Measurements from ENCODE around the gene SLC16A14.

SLC16A14 gene

GRCh38 chr2:230068016-230068650 lies 591 bp downstream of the SLC16A14 start:
- H3K4me1 ChIP-seq (ENCODE audit: control insufficient read depth, insufficient read depth, low read length) = peaks cover 6% of the 10 kb centered on the region
- H3K27me3 ChIP-seq (ENCODE audit: control insufficient read depth, insufficient read depth, low read length) = peaks cover 19% of the 10 kb centered on the region
- no peaks in the 10 kb centered on the region for H3K36me3 ChIP-seq (ENCODE audit: control insufficient read depth, insufficient read depth, low read length)
- no peaks in the 10 kb centered on the region for H3K9me3 ChIP-seq (ENCODE audit: control insufficient read depth, low read length)
- H3K9ac ChIP-seq (ENCODE audit: low read length) = peak overlapping the region; percentile 62
- peak overlapping the region; percentile 51 for H3K4me3 ChIP-seq (ENCODE audit: low read length)

- Histone ChIP-seq H3K4me1 (ENCODE audit: control insufficient read depth, insufficient read depth, low read length) (no peaks in the 10 kb centered on the region), H3K36me3 (ENCODE audit: control insufficient read depth, insufficient read depth, low read length) (no peaks in the 10 kb centered on the region), H3K9ac (ENCODE audit: low read length) (no peak overlapping the region), H3K27me3 (ENCODE audit: control insufficient read depth, insufficient read depth, low read length) (no peaks in the 10 kb centered on the region), H3K9me3 (ENCODE audit: control insufficient read depth, low read length) (no peaks in the 10 kb centered on the region), H3K4me3 (ENCODE audit: low read length) (no peak overlapping the region)
These were observed 7.9 kb downstream of the SLC16A14 start for GRCh38 chr2:230060672-230061293.

- Histone ChIP-seq H3K9ac (ENCODE audit: low read length) (no peak overlapping the region), H3K4me3 (ENCODE audit: low read length) (no peak overlapping the region), H3K4me1 (ENCODE audit: control insufficient read depth, insufficient read depth, low read length) (peaks cover 6% of the 10 kb centered on the region), H3K9me3 (ENCODE audit: control insufficient read depth, low read length) (no peaks in the 10 kb centered on the region), H3K27me3 (ENCODE audit: control insufficient read depth, insufficient read depth, low read length) (no peaks in the 10 kb centered on the region), H3K36me3 (ENCODE audit: control insufficient read depth, insufficient read depth, low read length) (no peaks in the 10 kb centered on the region)
These were observed 14.8 kb downstream of the SLC16A14 start for GRCh38 chr2:230053753-230054478.

- no peak overlapping the region for H3K4me3 ChIP-seq (ENCODE audit: low read length)
- H3K27me3 ChIP-seq (ENCODE audit: control insufficient read depth, insufficient read depth, low read length) = no peaks in the 10 kb centered on the region
- H3K9ac ChIP-seq (ENCODE audit: low read length) = no peak overlapping the region
- H3K9me3 ChIP-seq (ENCODE audit: control insufficient read depth, low read length) = no peaks in the 10 kb centered on the region
- H3K36me3 ChIP-seq (ENCODE audit: control insufficient read depth, insufficient read depth, low read length) = no peaks in the 10 kb centered on the region
- H3K4me1 ChIP-seq (ENCODE audit: control insufficient read depth, insufficient read depth, low read length) = peaks cover 6% of the 10 kb centered on the region
These were observed 16.4 kb downstream of the SLC16A14 start for GRCh38 chr2:230052299-230052698.

- H3K27me3 ChIP-seq (ENCODE audit: control insufficient read depth, insufficient read depth, low read length) = no peaks in the 10 kb centered on the region
- no peaks in the 10 kb centered on the region for H3K36me3 ChIP-seq (ENCODE audit: control insufficient read depth, insufficient read depth, low read length)
- no peaks in the 10 kb centered on the region for H3K9me3 ChIP-seq (ENCODE audit: control insufficient read depth, low read length)
- H3K4me3 ChIP-seq (ENCODE audit: low read length) = no peak overlapping the region
- H3K9ac ChIP-seq (ENCODE audit: low read length) = no peak overlapping the region
- peaks cover 6% of the 10 kb centered on the region for H3K4me1 ChIP-seq (ENCODE audit: control insufficient read depth, insufficient read depth, low read length)
These were observed 18.6 kb downstream of the SLC16A14 start for GRCh38 chr2:230050136-230050535.

GRCh38 chr2:230048010-230048671 lies 20.6 kb downstream of the SLC16A14 start:
- H3K4me1 ChIP-seq (ENCODE audit: control insufficient read depth, insufficient read depth, low read length) = no peaks in the 10 kb centered on the region
- H3K9ac ChIP-seq (ENCODE audit: low read length) = no peak overlapping the region
- no peaks in the 10 kb centered on the region for H3K36me3 ChIP-seq (ENCODE audit: control insufficient read depth, insufficient read depth, low read length)
- H3K9me3 ChIP-seq (ENCODE audit: control insufficient read depth, low read length) = no peaks in the 10 kb centered on the region
- H3K27me3 ChIP-seq (ENCODE audit: control insufficient read depth, insufficient read depth, low read length) = no peaks in the 10 kb centered on the region
- no peak overlapping the region for H3K4me3 ChIP-seq (ENCODE audit: low read length)

GRCh38 chr2:230046491-230046890 lies 22.2 kb downstream of the SLC16A14 start:
- H3K4me3 ChIP-seq (ENCODE audit: low read length) = no peak overlapping the region

GRCh38 chr2:230043461-230043860 lies 25.3 kb downstream of the SLC16A14 start:
- Histone ChIP-seq H3K4me3 (ENCODE audit: low read length) (no peak overlapping the region), H3K9me3 (ENCODE audit: control insufficient read depth, low read length) (no peaks in the 10 kb centered on the region), H3K9ac (ENCODE audit: low read length) (no peak overlapping the region), H3K4me1 (ENCODE audit: control insufficient read depth, insufficient read depth, low read length) (no peaks in the 10 kb centered on the region), H3K36me3 (ENCODE audit: control insufficient read depth, insufficient read depth, low read length) (no peaks in the 10 kb centered on the region), H3K27me3 (ENCODE audit: control insufficient read depth, insufficient read depth, low read length) (no peaks in the 10 kb centered on the region)

More at GRCh38 chr2:230046491-230046890, 22.2 kb downstream of the SLC16A14 start:
- no peaks in the 10 kb centered on the region for H3K36me3 ChIP-seq (ENCODE audit: control insufficient read depth, insufficient read depth, low read length)
- no peak overlapping the region for H3K9ac ChIP-seq (ENCODE audit: low read length)
- no peaks in the 10 kb centered on the region for H3K27me3 ChIP-seq (ENCODE audit: control insufficient read depth, insufficient read depth, low read length)
- H3K4me1 ChIP-seq (ENCODE audit: control insufficient read depth, insufficient read depth, low read length) = no peaks in the 10 kb centered on the region
- no peaks in the 10 kb centered on the region for H3K9me3 ChIP-seq (ENCODE audit: control insufficient read depth, low read length)

- no peak overlapping the region for H3K9ac ChIP-seq (ENCODE audit: low read length)
- H3K4me1 ChIP-seq (ENCODE audit: control insufficient read depth, insufficient read depth, low read length) = no peaks in the 10 kb centered on the region
- H3K36me3 ChIP-seq (ENCODE audit: control insufficient read depth, insufficient read depth, low read length) = no peaks in the 10 kb centered on the region
- H3K4me3 ChIP-seq (ENCODE audit: low read length) = no peak overlapping the region
- H3K9me3 ChIP-seq (ENCODE audit: control insufficient read depth, low read length) = no peaks in the 10 kb centered on the region
- H3K27me3 ChIP-seq (ENCODE audit: control insufficient read depth, insufficient read depth, low read length) = no peaks in the 10 kb centered on the region
These were observed 25.7 kb downstream of the SLC16A14 start for GRCh38 chr2:230043025-230043424.

GRCh38 chr2:230042195-230042594 lies 26.5 kb downstream of the SLC16A14 start:
- Histone ChIP-seq H3K4me3 (ENCODE audit: low read length) (no peak overlapping the region), H3K9ac (ENCODE audit: low read length) (no peak overlapping the region), H3K9me3 (ENCODE audit: control insufficient read depth, low read length) (no peaks in the 10 kb centered on the region), H3K36me3 (ENCODE audit: control insufficient read depth, insufficient read depth, low read length) (no peaks in the 10 kb centered on the region), H3K27me3 (ENCODE audit: control insufficient read depth, insufficient read depth, low read length) (no peaks in the 10 kb centered on the region), H3K4me1 (ENCODE audit: control insufficient read depth, insufficient read depth, low read length) (no peaks in the 10 kb centered on the region)

GRCh38 chr2:230023313-230023712 lies 45.4 kb downstream of the SLC16A14 start:
- Histone ChIP-seq H3K4me1 (ENCODE audit: control insufficient read depth, insufficient read depth, low read length) (no peaks in the 10 kb centered on the region), H3K4me3 (ENCODE audit: low read length) (no peak overlapping the region), H3K36me3 (ENCODE audit: control insufficient read depth, insufficient read depth, low read length) (no peaks in the 10 kb centered on the region), H3K9me3 (ENCODE audit: control insufficient read depth, low read length) (no peaks in the 10 kb centered on the region), H3K27me3 (ENCODE audit: control insufficient read depth, insufficient read depth, low read length) (no peaks in the 10 kb centered on the region), H3K9ac (ENCODE audit: low read length) (no peak overlapping the region)

- H3K4me3 ChIP-seq (ENCODE audit: low read length) = no peak overlapping the region
- no peak overlapping the region for H3K9ac ChIP-seq (ENCODE audit: low read length)
- no peaks in the 10 kb centered on the region for H3K9me3 ChIP-seq (ENCODE audit: control insufficient read depth, low read length)
- H3K36me3 ChIP-seq (ENCODE audit: control insufficient read depth, insufficient read depth, low read length) = no peaks in the 10 kb centered on the region
- no peaks in the 10 kb centered on the region for H3K4me1 ChIP-seq (ENCODE audit: control insufficient read depth, insufficient read depth, low read length)
- no peaks in the 10 kb centered on the region for H3K27me3 ChIP-seq (ENCODE audit: control insufficient read depth, insufficient read depth, low read length)
These were observed 49.0 kb downstream of the SLC16A14 start for GRCh38 chr2:230019742-230020141.
